Measurements from ENCODE around the gene RAD51B.

DNA sequence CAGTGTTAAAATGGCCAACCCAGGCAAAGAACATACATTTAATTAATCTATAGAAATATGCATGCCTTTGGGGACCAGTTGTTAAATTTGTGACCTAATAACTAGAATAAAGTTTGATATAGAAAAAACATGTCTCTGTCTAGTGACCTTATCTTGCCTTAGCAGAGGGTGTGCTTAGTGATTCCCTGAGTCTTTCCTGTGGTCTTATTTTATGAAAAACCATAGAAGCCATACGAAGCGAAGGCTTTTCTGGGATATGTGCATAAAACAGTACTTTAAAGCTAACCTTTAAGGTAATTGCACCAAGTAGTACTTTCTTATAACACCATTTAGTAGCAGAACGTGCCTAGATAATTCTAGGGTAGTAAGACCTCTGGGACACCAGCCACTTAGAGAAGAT is 593.9 kb downstream of the RAD51B start:
- TF ChIP-seq, protein P1, sequence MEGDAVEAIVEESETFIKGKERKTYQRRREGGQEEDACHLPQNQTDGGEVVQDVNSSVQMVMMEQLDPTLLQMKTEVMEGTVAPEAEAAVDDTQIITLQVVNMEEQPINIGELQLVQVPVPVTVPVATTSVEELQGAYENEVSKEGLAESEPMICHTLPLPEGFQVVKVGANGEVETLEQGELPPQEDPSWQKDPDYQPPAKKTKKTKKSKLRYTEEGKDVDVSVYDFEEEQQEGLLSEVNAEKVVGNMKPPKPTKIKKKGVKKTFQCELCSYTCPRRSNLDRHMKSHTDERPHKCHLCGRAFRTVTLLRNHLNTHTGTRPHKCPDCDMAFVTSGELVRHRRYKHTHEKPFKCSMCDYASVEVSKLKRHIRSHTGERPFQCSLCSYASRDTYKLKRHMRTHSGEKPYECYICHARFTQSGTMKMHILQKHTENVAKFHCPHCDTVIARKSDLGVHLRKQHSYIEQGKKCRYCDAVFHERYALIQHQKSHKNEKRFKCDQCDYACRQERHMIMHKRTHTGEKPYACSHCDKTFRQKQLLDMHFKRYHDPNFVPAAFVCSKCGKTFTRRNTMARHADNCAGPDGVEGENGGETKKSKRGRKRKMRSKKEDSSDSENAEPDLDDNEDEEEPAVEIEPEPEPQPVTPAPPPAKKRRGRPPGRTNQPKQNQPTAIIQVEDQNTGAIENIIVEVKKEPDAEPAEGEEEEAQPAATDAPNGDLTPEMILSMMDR (IDR thresholded peaks at IDR 0.05), result no peak
- no peak for TF ChIP-seq POLR2A (IDR thresholded peaks at IDR 0.05)

Measured in tibial nerve (tissue), 3 donors.